NCI-H1417 (cell line): ENCODE data around the gene NOVA2.

Source experiments
- DNase-seq, 3 experiments: peaks; one replicate each; lab custom pipeline; 2025; lab: John Stamatoyannopoulos, UW

The NOVA2 gene

GRCh38 chr19:45895519-45895972 lies 78.1 kb downstream of the NOVA2 start:
- no peak for DNase-seq

DNA sequence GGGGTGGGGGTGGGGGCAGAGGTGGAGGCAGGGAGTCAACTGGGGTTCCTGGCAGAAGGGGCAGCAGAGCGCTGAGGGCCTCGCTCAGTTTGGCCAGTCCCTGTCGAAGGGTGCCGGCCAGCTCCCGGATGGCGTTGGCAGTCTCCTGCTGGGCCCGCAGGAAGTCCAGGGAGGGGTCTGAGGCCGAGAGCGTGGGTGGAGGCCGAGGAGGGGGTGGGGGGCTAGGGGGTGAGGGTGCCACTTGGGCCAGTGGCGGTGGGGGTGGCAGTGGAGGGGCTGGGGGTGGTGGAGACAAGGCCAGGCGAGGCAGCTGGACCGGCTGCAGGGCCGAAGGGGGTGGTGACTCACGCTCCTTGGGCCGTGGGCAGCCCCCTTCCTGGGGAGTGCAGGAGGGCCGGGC lies 82.8 kb downstream of the NOVA2 start:
- DNase-seq = no peak

- DNase-seq = no peak
Observed at GRCh38 chr19:45889210-45889885, 84.3 kb downstream of the NOVA2 start.

GRCh38 chr19:45887200-45887710 lies 86.4 kb downstream of the NOVA2 start:
- DNase-seq = no peak

GRCh38 chr19:45886427-45887199 lies 87.1 kb downstream of the NOVA2 start:
- peak; percentile 87 to 95 (median 93) for DNase-seq

DNA sequence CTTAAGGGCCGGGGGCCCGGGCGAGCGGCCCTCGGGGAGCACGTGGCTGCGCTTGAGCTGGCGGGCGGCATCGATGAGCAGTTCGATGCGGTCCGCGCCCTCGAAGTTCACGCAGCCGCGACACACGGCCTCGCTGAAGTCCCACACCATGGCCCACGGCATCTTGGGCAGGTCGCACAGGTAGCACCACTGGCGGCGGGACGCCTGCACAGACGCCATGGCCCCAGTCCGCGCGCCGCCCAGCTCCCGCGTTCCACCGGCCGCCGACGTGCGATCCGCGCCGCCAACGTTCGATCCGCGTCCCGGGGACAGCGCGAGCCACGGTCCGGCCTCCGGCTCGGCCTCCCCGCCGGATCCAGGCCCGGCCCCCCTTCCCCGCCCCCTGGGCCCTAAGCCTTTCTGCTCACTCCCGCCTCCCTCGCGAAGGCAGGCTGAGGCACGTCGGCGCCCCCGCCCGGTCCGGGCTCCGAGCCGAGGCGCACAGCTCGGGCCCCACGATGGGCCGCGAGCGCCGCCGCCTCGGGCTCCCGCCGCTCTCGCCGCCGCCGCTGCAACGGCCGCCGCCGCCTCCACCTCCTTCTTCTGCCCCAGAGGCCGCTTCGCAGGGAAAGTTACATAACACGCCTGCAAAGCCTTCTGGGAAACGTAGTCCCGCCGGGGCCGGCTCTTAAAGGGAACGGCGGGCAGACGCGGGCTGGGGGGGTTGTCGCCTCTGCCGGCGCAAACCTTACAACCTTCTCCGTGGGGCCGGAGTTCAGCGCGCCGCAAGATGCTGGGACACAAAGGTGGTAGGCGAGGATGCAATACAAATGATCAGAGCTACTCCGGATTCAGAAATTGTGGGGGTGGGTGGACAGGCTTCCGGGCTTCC lies 87.9 kb downstream of the NOVA2 start, which contains the start of gene IRF2BP1:
Gene IRF2BP1 (minus strand): TSS at position 586 of the 871 bp plus-strand sequence. CDS start 367 bp downstream, at position 219.
- DNase-seq = peak; percentile 91 to 94 (median 93)

DNA sequence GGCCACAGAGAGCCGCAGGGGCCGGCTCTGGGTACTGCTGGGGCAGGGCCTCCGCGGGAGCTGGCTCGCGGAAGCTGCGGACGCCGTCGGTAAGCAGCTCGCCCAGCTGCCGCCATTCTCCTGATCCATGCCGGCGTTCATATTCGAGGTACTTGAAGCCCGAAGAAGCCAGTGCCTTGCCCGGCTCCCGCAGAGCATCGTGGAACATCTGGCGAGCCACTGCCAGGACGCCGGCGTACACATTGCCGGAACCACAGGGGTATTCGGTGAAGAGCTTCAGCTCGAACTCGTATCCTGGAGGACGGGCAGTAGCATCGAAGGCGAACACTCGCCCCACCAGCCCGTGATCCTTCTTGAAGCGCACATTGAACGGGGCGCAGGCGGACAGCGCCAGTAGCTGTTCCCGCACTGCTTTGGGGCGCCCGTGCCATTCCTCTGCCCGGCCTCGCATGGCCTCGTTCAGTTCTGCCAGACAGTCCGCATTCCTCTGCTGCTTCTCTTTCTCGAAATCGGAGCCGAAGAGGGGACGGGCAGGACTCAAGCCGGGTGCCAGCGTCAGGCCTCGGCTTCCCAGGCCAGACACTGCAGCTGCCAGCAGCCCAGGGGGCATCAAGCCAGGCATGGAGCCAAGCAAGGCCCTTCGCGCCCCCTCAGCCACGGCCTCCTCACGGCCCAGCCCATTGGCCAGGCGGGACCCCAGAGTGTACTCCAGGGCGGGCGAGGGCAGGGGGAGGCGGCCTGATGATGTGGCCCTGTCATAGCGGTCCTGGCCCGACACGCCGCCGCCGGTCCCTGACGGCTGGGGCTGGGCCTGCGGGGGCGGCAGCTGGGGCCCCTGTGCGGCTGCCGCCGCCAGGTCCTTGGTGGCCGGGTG lies 88.7 kb downstream of the NOVA2 start:
- DNase-seq = peak in 1 of 3 experiments; percentile 38

DNA sequence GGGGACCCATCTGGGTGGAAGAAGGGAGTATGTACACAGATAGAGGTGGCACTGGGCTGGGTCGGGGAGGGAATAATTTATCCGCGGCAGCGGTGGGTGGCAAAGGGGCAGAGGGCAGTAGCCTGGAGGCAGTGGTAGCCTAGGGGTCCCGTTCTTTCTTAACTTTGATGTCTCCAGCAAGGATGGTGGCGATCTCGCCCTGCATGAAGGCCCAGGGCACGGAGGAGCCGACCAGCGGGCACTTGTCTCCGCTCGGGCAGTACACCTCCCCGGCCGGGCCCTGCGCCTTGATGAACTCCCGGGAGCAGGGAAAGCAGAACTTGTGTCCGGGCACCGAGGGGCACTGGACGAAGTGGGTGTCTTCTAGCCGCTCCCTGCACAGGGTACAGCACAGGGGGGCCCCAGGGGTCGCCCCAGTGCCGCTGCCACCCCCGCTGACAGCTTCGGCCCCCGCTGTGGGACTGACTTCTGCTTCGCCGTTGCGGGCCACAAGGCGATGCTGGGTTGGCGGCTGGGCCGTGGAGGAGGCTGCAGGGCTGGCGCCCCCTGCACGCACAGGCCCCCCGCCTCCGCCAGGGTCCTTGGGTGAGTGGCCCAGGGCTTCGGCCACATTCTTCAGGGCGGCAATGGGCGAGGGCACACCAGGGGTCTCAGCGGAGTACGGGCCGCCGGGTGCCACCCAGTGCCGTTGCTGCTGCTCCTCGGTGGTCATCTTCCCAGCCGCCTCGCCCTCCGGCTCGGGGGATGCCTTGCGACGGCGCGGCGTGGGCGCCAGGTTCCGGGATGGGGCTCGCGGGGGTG lies 89.6 kb downstream of the NOVA2 start:
- no peak for DNase-seq
